Caco-2 (cell line): ENCODE results near the gene SGTA. TPM values are rescaled to one million over a fixed set of nuclear protein-coding genes. Genes with fewer than 3 reads are reported as not detected.

Source experiments
- Bru-seq: library from RNA; stranded (reverse); fragments of 400-500 nt; gene quantifications from one replicate; lab custom pipeline; 2021; lab: Mats Ljungman, UMichigan
- BruChase-seq, 2 experiments: library from RNA; stranded (reverse); fragments of 400-500 nt; gene quantifications; one replicate each; lab custom pipeline; 2021; lab: Mats Ljungman, UMichigan
- BruUV-seq: library from RNA; stranded (reverse); fragments of 400-500 nt; replicated peaks from 2 replicates; lab custom pipeline; 2021; lab: Mats Ljungman, UMichigan
- CTCF ChIA-PET: fragments of 300-600 bp; sonication (Branson Sonifier 250); formaldehyde crosslinking; loops from one replicate; lab custom pipeline; 2022; ENCODE audit warnings: antibody characterized with exemption; lab: Charles Lee
- POLR2A ChIA-PET: fragments of 300-600 bp; sonication (Branson Sonifier 250); formaldehyde crosslinking; loops from one replicate; lab custom pipeline; 2022; ENCODE audit warnings: antibody characterized with exemption; lab: Charles Lee
- DNase-seq, 2 experiments: peaks; one replicate each; pipeline versions ENCODE4 v3.0.0 to v3.0.0-alpha.2; 2020 to 2022
- H3K27me3 ChIP-seq: replicated peaks from 2 replicates; pipeline ENCODE4 v1.6.0; 2011; ENCODE audit warnings: low read length; ENCODE audit not compliant: control insufficient read depth, insufficient read depth
- H3K36me3 ChIP-seq: 2 replicates; pipeline ENCODE4 v1.5.1; 2011; ENCODE audit warnings: low read length; ENCODE audit not compliant: control insufficient read depth, insufficient read depth
- H3K4me1 ChIP-seq: fragments of 250-450 bp; sonication (Bioruptor Pico); 2 replicates; pipeline ENCODE4 v1.5.1; 2020; ENCODE audit warnings: mild to moderate bottlenecking
- H3K4me3 ChIP-seq: 2 replicates; pipeline ENCODE4 v1.5.1; 2011; ENCODE audit warnings: low read depth, mild to moderate bottlenecking, control low read depth, low read length
- H3K9me3 ChIP-seq: fragments of 250-450 bp; sonication (Bioruptor Pico); 2 replicates; pipeline ENCODE4 v1.5.1; 2020; ENCODE audit warnings: mild to moderate bottlenecking, moderate library complexity
- H3K27ac Mint-ChIP-seq: one replicate; pipeline ENCODE4 v1.8.0; 2022; ENCODE audit warnings: mixed read lengths; ENCODE audit not compliant: unreplicated experiment
- H3K27me3 Mint-ChIP-seq: one replicate; pipeline ENCODE4 v1.8.0; 2022; ENCODE audit warnings: mixed read lengths; ENCODE audit not compliant: insufficient read depth, unreplicated experiment
- H3K36me3 Mint-ChIP-seq: one replicate; pipeline ENCODE4 v1.8.0; 2022; ENCODE audit warnings: mild to moderate bottlenecking, mixed read lengths; ENCODE audit not compliant: insufficient read depth, unreplicated experiment
- H3K4me1 Mint-ChIP-seq: one replicate; pipeline ENCODE4 v1.8.0; 2022; ENCODE audit warnings: low read depth, mixed read lengths; ENCODE audit not compliant: unreplicated experiment
- H3K4me3 Mint-ChIP-seq: one replicate; pipeline ENCODE4 v1.8.0; 2022; ENCODE audit warnings: mild to moderate bottlenecking, moderate library complexity, mixed read lengths; ENCODE audit not compliant: unreplicated experiment
- H3K9me3 Mint-ChIP-seq: one replicate; pipeline ENCODE4 v1.8.0; 2022; ENCODE audit warnings: mixed read lengths; ENCODE audit not compliant: unreplicated experiment
- intact Hi-C: fragments of 100-400 bp; cut with micrococcal nuclease; formaldehyde crosslinking; loops from one replicate; pipeline ENCODE4 v1.10.0; 2022; ENCODE audit not compliant: unreplicated experiment
- long read RNA-seq: library from polyadenylated mRNA; stranded (forward); transcript quantifications from one replicate; pipeline ENCODE4 v2.0.0, GENCODE V29; 2022
- total RNA-seq: library from RNA; stranded (reverse); gene quantifications from 2 replicates; pipeline ENCODE4 v1.2.3, GENCODE V29; 2022
- TF ChIP-seq, protein P1 (sequence below), 2 experiments: fragments of 200-600 bp in 1 of 2; IDR thresholded peaks; 1 replicate in 1 of 2; 2 replicates in 1 of 2; pipeline versions ENCODE4 v1.5.1 to v1.8.0; 2011 to 2022; ENCODE audit warnings: antibody characterized with exemption in 1 of 2, control low read depth in 1 of 2, inconsistent platforms in 1 of 2, low read depth in 1 of 2, low read length in 1 of 2, mild to moderate bottlenecking in 1 of 2, moderate library complexity in 1 of 2; ENCODE audit not compliant: insufficient read depth in 1 of 2, severe bottlenecking in 1 of 2, unreplicated experiment in 1 of 2

The SGTA gene, protein sequence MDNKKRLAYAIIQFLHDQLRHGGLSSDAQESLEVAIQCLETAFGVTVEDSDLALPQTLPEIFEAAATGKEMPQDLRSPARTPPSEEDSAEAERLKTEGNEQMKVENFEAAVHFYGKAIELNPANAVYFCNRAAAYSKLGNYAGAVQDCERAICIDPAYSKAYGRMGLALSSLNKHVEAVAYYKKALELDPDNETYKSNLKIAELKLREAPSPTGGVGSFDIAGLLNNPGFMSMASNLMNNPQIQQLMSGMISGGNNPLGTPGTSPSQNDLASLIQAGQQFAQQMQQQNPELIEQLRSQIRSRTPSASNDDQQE
- total RNA-seq: 90.1 TPM in 2 replicates
- Bru-seq, nascent RNA: percentile 66 among the genes with signal in this experiment
- BruChase-seq, experiment 1, labeled RNA remaining after a 2-hour chase: percentile 77 among the genes with signal in this experiment
- percentile 85 among the genes with signal in this experiment for BruChase-seq, experiment 2, labeled RNA remaining after a 6-hour chase
- long read RNA-seq, transcript SGTA-201 (12 exons, 2,330 nt): major isoform, 198 of 259 reads
- long read RNA-seq, partial matches to known transcripts: 29 of 259 reads
- long read RNA-seq, other reads (novel, unspliced or antisense): 32 of 259 reads

DNA sequence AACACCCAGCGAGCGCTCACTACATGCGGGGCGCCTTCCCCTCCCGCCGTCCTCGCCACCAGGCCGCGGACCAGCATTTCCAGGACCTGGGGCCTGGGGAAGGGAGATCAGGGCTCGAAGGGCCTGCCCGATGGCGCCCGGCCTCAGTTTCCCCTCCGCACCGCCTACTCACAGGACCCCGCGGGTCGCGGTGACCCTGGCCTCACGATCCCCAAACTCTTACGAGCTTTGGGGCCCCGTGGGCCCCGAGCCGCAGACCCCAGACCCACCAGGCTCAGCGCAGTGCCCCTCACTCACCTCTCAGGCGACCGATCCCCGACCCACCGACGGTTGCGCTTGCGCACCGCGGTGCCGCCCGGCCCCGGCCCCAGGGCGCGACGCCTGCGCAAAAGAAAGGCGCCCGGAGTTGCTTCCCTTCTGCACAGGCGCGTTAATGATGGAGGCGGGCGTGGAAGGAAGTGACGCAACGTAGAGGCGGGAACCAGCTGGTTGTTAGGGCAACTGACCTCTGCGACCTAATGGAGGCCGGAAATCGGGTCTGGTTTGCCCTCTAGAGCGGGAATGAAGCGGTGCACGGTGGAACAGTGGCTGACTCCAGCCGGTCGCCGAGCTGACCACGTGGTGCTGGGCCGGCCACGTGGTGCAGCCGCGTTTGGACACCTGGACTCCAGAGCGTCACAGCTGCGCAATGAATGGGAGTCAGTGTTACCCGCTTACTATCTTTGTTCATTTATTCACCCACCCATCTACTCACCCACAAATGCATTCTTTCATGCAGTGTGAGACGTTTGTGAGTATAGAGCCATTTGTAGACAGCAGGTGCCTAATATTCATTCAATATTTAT lies at the start of gene SGTA:
Gene SGTA, minus strand, starts transcription at position 338 of the 845 bp plus-strand sequence. CDS start 14,205 bp downstream, outside the sequence.
- Mint-ChIP-seq H3K4me3 (peak within 1 kb of the TSS; percentile 75), H3K36me3 (peaks cover 49% of the 10 kb centered on the region), H3K4me1 (peaks cover 6% of the 10 kb centered on the region), H3K9me3 (no peaks in the 10 kb centered on the region), H3K27ac (peak within 1 kb of the TSS; percentile 96), H3K27me3 (no peaks in the 10 kb centered on the region)
- no peaks in the 10 kb centered on the region for H3K27me3 ChIP-seq
- H3K36me3 ChIP-seq: no peaks in the 10 kb centered on the region
- intact Hi-C loops: loop anchor here (2.0 kb wide), 1 partner anchor 58 kb away; the partner anchor contains the start of gene ZNF555
- no TSS peak for BruUV-seq
- peak; percentile 97 to 99 for DNase-seq
- H3K4me1 ChIP-seq: peaks cover 7% of the 10 kb centered on the region
- peak within 1 kb of the TSS; percentile 85 for H3K4me3 ChIP-seq
- POLR2A ChIA-PET: interaction anchor here (0.5 to 1.5 kb wide), 5 partner anchors 17 to 877 kb away, joined by 3 to 11 read pairs (median 6); partner anchors contain the start of gene GADD45B
- H3K9me3 ChIP-seq: no peaks in the 10 kb centered on the region
- CTCF ChIA-PET: interaction anchor here (0.6 to 1.0 kb wide), 5 partner anchors 58 to 957 kb away, joined by 3 to 6 read pairs (median 3); partner anchors contain the start of gene ZNF555
- TF ChIP-seq, protein P1, sequence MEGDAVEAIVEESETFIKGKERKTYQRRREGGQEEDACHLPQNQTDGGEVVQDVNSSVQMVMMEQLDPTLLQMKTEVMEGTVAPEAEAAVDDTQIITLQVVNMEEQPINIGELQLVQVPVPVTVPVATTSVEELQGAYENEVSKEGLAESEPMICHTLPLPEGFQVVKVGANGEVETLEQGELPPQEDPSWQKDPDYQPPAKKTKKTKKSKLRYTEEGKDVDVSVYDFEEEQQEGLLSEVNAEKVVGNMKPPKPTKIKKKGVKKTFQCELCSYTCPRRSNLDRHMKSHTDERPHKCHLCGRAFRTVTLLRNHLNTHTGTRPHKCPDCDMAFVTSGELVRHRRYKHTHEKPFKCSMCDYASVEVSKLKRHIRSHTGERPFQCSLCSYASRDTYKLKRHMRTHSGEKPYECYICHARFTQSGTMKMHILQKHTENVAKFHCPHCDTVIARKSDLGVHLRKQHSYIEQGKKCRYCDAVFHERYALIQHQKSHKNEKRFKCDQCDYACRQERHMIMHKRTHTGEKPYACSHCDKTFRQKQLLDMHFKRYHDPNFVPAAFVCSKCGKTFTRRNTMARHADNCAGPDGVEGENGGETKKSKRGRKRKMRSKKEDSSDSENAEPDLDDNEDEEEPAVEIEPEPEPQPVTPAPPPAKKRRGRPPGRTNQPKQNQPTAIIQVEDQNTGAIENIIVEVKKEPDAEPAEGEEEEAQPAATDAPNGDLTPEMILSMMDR (IDR thresholded peaks at IDR 0.05; ENCODE audit: insufficient read depth in 1 of 2, low read depth in 1 of 2, low read length in 1 of 2, severe bottlenecking in 1 of 2, unreplicated experiment in 1 of 2): peak; percentile 25 to 29

DNA sequence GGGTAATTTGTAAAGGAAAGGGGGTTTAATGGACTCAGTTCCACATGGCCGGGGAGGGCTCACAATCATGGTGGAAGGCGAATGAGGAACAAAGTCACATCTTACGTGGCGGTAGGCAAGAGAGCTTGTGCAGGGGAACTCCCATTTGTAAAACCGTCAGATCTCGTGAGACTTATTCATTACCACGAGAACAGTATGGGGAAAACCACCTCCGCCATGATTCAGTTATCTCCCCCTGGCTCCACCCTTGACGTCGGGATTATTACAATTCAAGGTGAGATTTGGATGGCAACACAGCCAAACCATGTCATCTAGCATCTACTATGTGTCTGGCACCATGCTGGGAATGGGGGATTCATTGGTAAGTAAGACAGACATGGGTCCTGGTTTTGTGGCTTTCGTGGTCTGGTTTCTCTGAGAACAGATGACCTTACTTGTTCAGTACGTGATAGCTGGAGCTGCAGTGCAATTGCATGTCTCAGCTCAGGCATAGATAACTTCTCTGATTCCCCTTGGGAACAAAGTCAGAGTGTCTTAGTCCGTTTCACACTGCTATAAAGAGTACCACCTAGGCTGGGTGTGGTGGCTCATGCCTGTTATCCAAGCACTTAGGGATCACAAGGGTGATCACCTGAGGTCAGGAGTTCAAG lies 44.9 kb upstream of the SGTA start:
- Mint-ChIP-seq H3K9me3 (peaks cover 16% of the 10 kb centered on the region), H3K4me3 (no peak overlapping the region), H3K27me3 (no peaks in the 10 kb centered on the region), H3K36me3 (peaks cover 4% of the 10 kb centered on the region), H3K27ac (no peak overlapping the region), H3K4me1 (no peaks in the 10 kb centered on the region)
- TF ChIP-seq, protein P1 (IDR thresholded peaks at IDR 0.05; ENCODE audit: insufficient read depth in 1 of 2, low read depth in 1 of 2, low read length in 1 of 2, severe bottlenecking in 1 of 2, unreplicated experiment in 1 of 2): no peak
- intact Hi-C loops: no loop called here
- Histone ChIP-seq H3K36me3 (no peaks in the 10 kb centered on the region), H3K4me3 (no peak overlapping the region), H3K9me3 (peaks cover 6% of the 10 kb centered on the region; the same call in 1 of the 2 replicates), H3K4me1 (no peaks in the 10 kb centered on the region), H3K27me3 (no peaks in the 10 kb centered on the region)
- no TSS peak for BruUV-seq
- ChIA-PET POLR2A (no interaction called here), CTCF (interaction anchor here (0.7 kb wide), 1 partner anchor 234 kb away, joined by 3 read pairs; no protein-coding TSS in a partner anchor)
- DNase-seq: no peak
